Activated B cell treated with CpG ODN at 0.5 μM for 24 hours (primary cell): ENCODE data around the gene CAMTA1. TPM values are rescaled to one million over a fixed set of nuclear protein-coding genes. Genes with fewer than 3 reads are reported as not detected.

Experiments used
- ATAC-seq: fragments of 200-7000 bp; cut with Tn5 transposase; one replicate; pipeline ENCODE4 v1.10.0; 2021; ENCODE audit warnings: low read depth, mild to moderate bottlenecking, moderate library complexity
- CTCF ChIA-PET: fragments of 350-600 bp; sonication (Branson Sonifier 250); formaldehyde crosslinking; loops from one replicate; lab custom pipeline; 2021; ENCODE audit warnings: antibody characterized with exemption; lab: Charles Lee
- POLR2A ChIA-PET: fragments of 350-600 bp; sonication (Branson Sonifier 250); formaldehyde crosslinking; loops from one replicate; lab custom pipeline; 2021; ENCODE audit warnings: antibody characterized with exemption; lab: Charles Lee
- DNase-seq: peaks from one replicate; pipeline ENCODE4 v3.0.0; 2022
- H3K27ac Mint-ChIP-seq: one replicate; pipeline ENCODE4 v1.8.0; 2020; ENCODE audit warnings: mixed read lengths
- H3K27me3 Mint-ChIP-seq: one replicate; pipeline ENCODE4 v1.8.0; 2021; ENCODE audit warnings: mixed read lengths
- H3K36me3 Mint-ChIP-seq: one replicate; pipeline ENCODE4 v1.8.0; 2021; ENCODE audit warnings: low read depth, mixed read lengths
- H3K4me1 Mint-ChIP-seq: one replicate; pipeline ENCODE4 v1.8.0; 2021; ENCODE audit warnings: mixed read lengths
- H3K4me3 Mint-ChIP-seq: one replicate; pipeline ENCODE4 v1.8.0; 2020; ENCODE audit warnings: mild to moderate bottlenecking, mixed read lengths
- H3K9me3 Mint-ChIP-seq: one replicate; pipeline ENCODE4 v1.8.0; 2020; ENCODE audit warnings: mixed read lengths
- CTCF ChIP-seq: fragments of 200-600 bp; IDR thresholded peaks from one replicate; pipeline ENCODE4 v1.8.0; 2022; ENCODE audit warnings: antibody characterized with exemption, mild to moderate bottlenecking
- intact Hi-C: fragments of 100-400 bp; cut with micrococcal nuclease; formaldehyde crosslinking; loops from one replicate; pipeline ENCODE4 v1.15.1; 2024
- total RNA-seq: library from RNA; stranded (reverse); gene quantifications from 2 replicates; pipeline ENCODE4 v1.2.3, GENCODE V29; 2022

Gene CAMTA1
- total RNA-seq, 1 donor from 2014 or later = 49.8 TPM

- H3K27ac Mint-ChIP-seq = no peak overlapping the region
- H3K4me1 Mint-ChIP-seq = no peaks in the 10 kb centered on the region
- DNase-seq (no peak), ATAC-seq (no peak)
- intact Hi-C loops = no loop called here
- peaks cover 11% of the 10 kb centered on the region for H3K36me3 Mint-ChIP-seq
- POLR2A ChIA-PET = no interaction called here
- H3K27me3 Mint-ChIP-seq = no peaks in the 10 kb centered on the region
- no peaks in the 10 kb centered on the region for H3K9me3 Mint-ChIP-seq
- no peak for TF ChIP-seq CTCF
- no peak overlapping the region for H3K4me3 Mint-ChIP-seq
- CTCF ChIA-PET = interaction anchor here (0.9 to 4.7 kb wide), 3 partner anchors 23 to 175 kb away, joined by 3 to 50 read pairs (median 7); no protein-coding TSS in a partner anchor
Measured at GRCh38 chr1:6891781-6892579, 106.7 kb downstream of the CAMTA1 start.

- Mint-ChIP-seq H3K4me1 (no peaks in the 10 kb centered on the region), H3K27ac (no peak overlapping the region), H3K36me3 (no peaks in the 10 kb centered on the region), H3K27me3 (no peaks in the 10 kb centered on the region), H3K4me3 (no peak overlapping the region), H3K9me3 (no peaks in the 10 kb centered on the region)
- no peak for ATAC-seq
- intact Hi-C loops = no loop called here
- CTCF ChIA-PET = interaction anchor here (1.1 kb wide), 1 partner anchor 11 kb away, joined by 3 read pairs; no protein-coding TSS in a partner anchor
- DNase-seq = no peak
- no peak for TF ChIP-seq CTCF
- POLR2A ChIA-PET = no interaction called here
Measured at GRCh38 chr1:6893388-6893787, 108.1 kb downstream of the CAMTA1 start.

- H3K36me3 Mint-ChIP-seq = no peaks in the 10 kb centered on the region
- ChIA-PET POLR2A (no interaction called here), CTCF (no interaction called here)
- H3K27me3 Mint-ChIP-seq = no peaks in the 10 kb centered on the region
- no peak overlapping the region for H3K4me3 Mint-ChIP-seq
- no peaks in the 10 kb centered on the region for H3K9me3 Mint-ChIP-seq
- TF ChIP-seq CTCF = no peak
- no peak for ATAC-seq
- no peak overlapping the region for H3K27ac Mint-ChIP-seq
- H3K4me1 Mint-ChIP-seq = no peaks in the 10 kb centered on the region
- DNase-seq = no peak
- intact Hi-C loops = no loop called here
Measured at GRCh38 chr1:6897138-6897537, 111.9 kb downstream of the CAMTA1 start.

- Mint-ChIP-seq H3K27ac (no peak overlapping the region), H3K36me3 (no peaks in the 10 kb centered on the region), H3K4me1 (no peaks in the 10 kb centered on the region), H3K9me3 (no peaks in the 10 kb centered on the region), H3K4me3 (no peak overlapping the region), H3K27me3 (no peaks in the 10 kb centered on the region)
- POLR2A ChIA-PET = no interaction called here
- CTCF ChIA-PET = no interaction called here
- DNase-seq (no peak), ATAC-seq (no peak)
- TF ChIP-seq CTCF = no peak
- intact Hi-C loops = no loop called here
Measured at GRCh38 chr1:6898974-6899539, 113.8 kb downstream of the CAMTA1 start.

- TF ChIP-seq CTCF = no peak
- Mint-ChIP-seq H3K36me3 (no peaks in the 10 kb centered on the region), H3K27me3 (no peaks in the 10 kb centered on the region), H3K27ac (no peak overlapping the region), H3K4me3 (no peak overlapping the region), H3K4me1 (no peaks in the 10 kb centered on the region), H3K9me3 (no peaks in the 10 kb centered on the region)
- intact Hi-C loops = no loop called here
- no peak for ATAC-seq
- DNase-seq = no peak
- ChIA-PET CTCF (no interaction called here), POLR2A (no interaction called here)
Measured at GRCh38 chr1:6899621-6900020, 114.4 kb downstream of the CAMTA1 start.
